ENCODE results near the gene CPT1B.

DNA sequence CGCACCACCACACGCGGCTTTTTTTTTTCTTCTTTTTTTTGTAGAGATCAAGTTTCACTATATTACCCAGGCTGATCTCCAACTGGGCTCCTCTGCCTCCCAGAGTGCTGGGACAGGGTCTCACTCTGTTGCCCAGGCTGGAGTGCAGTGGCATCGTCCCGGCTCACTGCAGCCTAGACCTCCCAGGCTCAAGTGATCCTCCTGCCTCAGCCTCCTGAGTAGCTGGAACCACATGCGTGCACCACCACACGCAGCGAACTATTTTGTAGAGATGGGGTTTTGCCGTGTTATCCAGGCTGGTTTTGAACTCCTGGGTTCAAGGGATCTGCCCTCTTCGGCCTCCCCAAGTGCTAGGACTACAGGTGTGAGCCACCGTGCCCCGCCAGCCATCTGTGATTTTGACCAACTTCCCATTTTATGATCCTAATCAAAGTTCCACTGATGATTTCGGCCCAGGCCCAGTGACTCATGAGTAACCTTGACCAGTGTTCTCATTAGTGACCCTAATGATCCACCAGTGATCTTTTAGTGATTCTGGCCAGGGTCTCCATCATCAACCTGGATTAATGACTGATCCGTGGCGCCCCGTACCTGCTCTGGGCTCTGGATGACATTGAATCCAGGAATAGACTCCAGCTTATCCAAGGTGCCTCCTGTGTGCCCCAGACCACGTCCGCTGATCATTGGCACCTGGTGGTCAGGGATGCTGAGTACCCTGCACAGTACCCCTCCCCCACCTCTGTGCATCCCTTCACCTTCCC, 50.1 kb downstream of the CPT1B start:
- TF ChIP-seq, protein P1, sequence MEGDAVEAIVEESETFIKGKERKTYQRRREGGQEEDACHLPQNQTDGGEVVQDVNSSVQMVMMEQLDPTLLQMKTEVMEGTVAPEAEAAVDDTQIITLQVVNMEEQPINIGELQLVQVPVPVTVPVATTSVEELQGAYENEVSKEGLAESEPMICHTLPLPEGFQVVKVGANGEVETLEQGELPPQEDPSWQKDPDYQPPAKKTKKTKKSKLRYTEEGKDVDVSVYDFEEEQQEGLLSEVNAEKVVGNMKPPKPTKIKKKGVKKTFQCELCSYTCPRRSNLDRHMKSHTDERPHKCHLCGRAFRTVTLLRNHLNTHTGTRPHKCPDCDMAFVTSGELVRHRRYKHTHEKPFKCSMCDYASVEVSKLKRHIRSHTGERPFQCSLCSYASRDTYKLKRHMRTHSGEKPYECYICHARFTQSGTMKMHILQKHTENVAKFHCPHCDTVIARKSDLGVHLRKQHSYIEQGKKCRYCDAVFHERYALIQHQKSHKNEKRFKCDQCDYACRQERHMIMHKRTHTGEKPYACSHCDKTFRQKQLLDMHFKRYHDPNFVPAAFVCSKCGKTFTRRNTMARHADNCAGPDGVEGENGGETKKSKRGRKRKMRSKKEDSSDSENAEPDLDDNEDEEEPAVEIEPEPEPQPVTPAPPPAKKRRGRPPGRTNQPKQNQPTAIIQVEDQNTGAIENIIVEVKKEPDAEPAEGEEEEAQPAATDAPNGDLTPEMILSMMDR (conservative IDR thresholded peaks at IDR 0.05), result no peak
- no peak for TF ChIP-seq ZFX (IDR thresholded peaks at IDR 0.05)

Measured in C4-2B (cell line).